CD1c-positive myeloid dendritic cell (primary cell): Measurements from ENCODE around the gene NCF2.
A peak's percentile ranks its signal among the peaks of the same experiment; 100 is the strongest.
"Not testable (repeated sequence)": the region's sequence is repeated elsewhere in the genome, so short reads cannot be mapped to it uniquely, and the experiment has no call there.

Experiments
- DNase-seq: peaks from one replicate; pipeline ENCODE4 v3.0.0-alpha.2; 2016; ENCODE audit errors: extremely low spot score

The NCF2 gene

DNA sequence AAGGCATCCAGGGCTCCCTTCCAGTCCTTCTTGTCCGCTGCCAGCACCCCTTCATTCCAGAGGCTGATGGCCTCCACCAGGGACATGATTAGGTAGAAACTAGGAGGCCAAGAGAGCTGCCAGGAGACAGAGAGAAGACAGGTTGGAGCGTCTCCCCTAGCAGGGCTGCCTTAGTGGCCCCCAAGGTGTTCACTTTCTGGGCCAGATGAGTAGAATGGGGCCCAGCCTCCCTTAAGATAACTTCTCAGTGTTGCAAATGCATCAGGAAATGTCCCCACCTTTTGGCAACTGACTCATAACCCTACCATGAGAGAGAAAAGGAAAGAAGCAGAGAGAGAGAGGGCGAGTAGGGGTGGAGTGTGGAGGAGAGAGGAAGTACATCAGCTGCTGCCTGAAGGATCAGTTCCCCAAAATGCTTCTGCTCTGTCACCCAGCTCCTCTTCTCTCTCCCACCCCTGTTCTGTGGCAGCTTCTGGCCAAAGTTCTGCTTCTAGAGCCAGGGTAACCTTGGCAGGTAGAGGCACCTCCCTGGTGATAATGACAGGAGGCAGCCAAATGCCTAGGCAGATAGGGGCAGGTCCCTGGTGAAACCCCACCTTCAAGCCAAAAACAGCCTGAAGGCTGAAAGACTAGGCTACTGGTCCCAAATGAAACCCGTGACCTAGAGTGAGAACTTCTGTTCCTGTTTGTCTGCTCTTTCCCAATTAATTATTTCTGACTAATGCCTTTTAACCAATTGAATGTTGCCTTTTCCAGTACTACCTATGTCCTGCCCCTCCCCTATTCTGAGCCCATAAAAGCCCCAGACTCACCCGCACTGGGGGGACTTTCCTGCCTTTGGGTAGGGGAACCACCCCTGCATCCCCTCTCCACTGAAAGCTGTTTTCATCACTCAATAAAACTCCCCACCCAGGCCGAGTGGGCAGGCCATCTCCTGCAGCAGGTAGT, at the start of gene NCF2:
Gene NCF2, minus strand, starts transcription at position 216 of the 948 bp plus-strand sequence. Its CDS starts 130 bp downstream, at position 86.
- peak; percentile 93 for DNase-seq

- peak; percentile 44 for DNase-seq
These were observed 48.6 kb upstream of the NCF2 start for GRCh38 chr1:183638649-183639387.

DNA sequence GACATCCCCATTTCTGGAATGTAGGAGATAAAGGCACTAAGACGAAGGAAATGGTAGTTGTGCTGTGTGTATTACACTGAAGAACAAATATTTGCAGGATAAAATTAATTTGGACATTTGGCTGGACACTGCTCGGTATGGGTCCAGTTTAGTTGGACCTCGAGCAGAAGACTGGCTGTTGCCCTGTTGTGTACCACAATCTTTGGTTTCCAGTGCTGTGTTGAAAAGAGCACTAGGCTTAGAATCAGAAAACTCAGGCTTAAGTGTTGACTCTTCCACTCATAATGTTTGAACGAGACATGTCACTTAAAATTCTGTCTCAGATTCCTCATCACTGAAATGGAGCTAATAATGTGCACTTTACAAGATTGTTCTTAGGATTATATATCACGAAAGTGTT, 46.5 kb upstream of the NCF2 start:
- no peak for DNase-seq

- DNase-seq, result peak; percentile 71
These were observed 46.0 kb upstream of the NCF2 start for GRCh38 chr1:183636334-183636682.

DNA sequence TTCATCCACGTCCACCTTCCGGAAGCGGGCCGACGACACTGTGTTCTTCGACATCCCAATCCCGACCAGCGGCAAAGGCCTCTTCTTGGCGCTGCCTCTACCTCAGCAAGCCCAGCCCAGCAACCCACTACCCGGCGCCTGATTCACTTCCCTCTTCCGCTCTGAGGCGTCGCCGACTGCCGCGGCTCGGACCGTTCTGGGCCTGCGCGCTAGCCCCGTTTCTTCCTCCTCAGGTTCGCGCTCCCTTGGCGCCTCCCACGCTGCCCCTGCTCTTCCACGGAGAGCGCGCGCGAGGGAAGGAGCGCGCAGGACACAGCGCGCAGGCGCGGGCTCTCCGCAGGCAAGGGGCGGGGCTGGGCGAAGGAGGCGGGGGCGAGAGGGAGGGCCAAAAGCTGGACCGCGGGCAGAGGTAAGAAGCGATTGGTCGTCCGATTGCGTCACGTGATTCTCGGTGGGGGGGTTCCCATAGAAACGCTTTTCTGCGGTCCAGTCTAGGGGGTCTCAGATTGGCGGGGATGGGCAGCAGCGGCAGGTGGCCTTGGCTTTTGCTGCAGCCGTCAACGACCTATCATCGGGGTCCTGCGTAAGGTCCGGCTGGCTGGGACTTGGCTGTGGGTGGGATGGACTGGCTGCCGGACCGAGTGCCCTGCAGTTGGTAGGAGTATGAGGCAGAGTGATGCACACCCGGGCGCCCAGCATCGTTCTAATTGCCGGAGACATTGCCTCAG, 45.5 kb upstream of the NCF2 start, which contains the start of gene ARPC5:
Gene ARPC5, minus strand, starts transcription at position 178 of the 728 bp plus-strand sequence. Its CDS starts 124 bp downstream, at position 54.
- peak; percentile 100 for DNase-seq

- DNase-seq, result peak; percentile 50
These were observed 44.9 kb upstream of the NCF2 start for GRCh38 chr1:183635099-183635605.

- peak; percentile 67 for DNase-seq
These were observed 44.3 kb upstream of the NCF2 start for GRCh38 chr1:183634429-183635065.

DNA sequence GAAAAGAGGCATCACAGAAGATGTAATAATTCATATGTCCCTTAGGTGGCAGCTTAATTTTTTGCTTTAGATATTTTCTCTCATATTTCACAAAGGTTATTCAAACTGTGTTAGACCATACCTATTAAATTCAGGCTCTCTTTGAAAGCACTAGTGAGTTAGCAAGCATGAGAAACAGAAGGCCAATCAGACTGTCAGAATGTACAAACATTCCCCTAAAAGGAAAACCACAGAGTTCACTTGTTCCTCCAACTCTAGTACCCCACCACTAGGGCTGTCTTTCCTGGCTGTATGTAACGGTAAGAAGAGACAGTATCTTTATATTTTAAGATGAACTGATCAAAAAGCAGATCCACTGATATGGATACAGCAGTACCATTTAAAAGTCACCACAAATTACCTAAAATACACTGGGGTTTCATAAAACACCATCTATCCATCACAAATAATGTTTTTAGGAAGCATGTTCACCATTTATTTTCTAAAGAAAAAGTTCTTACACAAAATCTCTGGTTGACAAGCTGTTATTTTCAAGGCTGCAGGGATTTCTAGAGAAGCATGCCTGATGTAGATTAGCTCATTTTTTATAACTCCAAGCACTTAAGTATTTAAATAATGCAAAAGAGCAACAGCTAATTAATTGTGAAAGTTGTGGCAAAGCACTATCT, 43.6 kb upstream of the NCF2 start:
- DNase-seq, result peak; percentile 67

GRCh38 chr1:183632964-183633363, 42.7 kb upstream of the NCF2 start:
- no peak for DNase-seq

- DNase-seq, result no peak
These were observed 41.9 kb upstream of the NCF2 start for GRCh38 chr1:183632114-183632513.

GRCh38 chr1:183630748-183631147, 40.5 kb upstream of the NCF2 start:
- no peak for DNase-seq

DNA sequence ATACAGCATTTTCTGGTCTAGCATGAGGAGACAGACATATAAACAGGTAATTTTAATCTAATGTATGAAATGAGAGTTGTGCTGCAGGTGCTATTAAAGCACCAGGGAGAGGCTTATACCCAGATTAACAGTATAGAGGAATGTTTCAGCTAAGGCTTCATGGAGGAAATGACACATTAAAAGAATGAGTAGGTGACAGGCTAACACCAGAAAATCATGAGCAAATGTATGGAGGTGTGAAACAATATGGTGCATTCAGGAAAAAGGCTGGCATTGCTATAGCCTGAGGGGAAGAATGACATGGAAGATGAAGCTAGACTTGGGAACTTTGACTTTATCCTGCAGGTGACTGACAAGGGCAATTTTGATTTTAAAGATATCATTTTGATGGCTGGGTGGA, 38.3 kb upstream of the NCF2 start:
- no peak for DNase-seq

GRCh38 chr1:183626236-183626635, 36.0 kb upstream of the NCF2 start:
- DNase-seq, result peak; percentile 53

GRCh38 chr1:183622884-183623785, 32.9 kb upstream of the NCF2 start:
- DNase-seq, result peak; percentile 65

DNA sequence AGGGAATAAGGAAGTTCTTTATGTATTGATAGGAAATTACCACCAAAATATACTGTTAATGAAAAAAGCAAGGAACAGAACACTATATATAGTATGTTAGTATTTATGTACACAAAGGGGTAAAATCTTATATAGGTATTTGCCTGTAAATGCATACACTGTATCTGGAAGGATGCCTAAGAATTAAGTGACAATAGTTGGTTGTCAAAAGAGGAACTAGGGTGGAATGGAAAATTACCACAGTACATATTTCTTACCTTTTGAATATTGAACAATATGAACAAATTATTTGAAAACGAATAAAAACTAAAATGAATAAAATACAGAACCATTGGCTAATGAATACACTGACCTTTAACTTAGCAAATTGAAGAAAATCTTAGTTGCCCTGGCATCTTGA, 31.8 kb upstream of the NCF2 start:
- peak; percentile 28 for DNase-seq

DNA sequence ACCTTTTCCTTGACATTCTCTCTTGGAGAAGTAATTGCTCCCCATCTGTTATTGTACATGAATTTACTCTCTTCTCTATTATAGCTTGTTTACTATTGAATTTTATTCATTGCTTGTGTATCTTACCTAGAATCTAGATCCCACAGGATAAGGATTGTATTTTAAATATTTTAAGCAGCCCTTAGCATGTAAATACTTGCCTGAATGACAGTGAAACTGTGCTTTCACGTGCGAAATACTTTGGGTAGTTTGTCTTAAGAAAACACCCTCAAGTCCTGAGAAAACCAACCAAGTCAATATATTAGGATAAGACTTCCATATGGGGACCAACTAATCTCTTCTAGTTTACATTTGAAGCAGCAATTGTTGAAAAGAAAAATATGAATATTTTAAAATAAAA, 30.1 kb upstream of the NCF2 start:
- DNase-seq, result no peak

GRCh38 chr1:183619781-183620180, 29.5 kb upstream of the NCF2 start:
- DNase-seq, result no peak

DNA sequence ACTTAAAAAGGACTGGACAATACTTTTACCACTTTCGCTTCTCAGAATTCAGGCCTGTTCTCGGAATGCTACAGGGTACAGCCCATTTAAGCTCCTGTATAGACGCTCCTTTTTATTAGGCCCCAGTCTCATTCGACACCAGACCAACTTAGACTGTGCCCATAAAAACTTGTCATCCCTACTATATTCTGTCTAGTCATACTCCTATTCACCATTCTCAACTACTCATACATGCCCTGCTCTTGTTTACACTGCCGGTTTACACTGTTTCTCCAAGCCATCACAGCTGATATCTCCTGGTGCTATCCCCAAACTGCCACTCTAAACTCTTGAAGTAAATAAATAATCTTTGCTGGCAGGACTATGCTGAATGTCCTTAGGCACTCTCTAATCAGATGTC, 27.9 kb upstream of the NCF2 start:
- not testable (repeated sequence) for DNase-seq

DNA sequence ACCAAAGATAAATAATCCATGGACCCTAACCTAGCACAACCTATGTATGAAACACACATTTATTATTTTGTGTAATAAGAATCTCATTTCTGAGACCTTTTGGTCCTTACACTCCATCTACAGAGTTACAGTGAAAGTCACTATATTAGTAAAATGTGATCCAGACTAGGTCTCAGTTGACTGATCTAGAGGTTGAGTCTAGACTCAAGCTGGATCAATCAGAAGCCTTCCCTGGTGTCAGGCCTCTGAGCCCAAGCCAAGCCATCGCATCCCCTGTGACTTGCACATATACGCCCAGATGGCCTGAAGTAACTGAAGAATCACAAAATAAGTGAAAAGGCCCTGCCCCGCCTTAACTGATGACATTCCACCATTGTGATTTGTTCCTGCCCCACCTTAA, 22.7 kb upstream of the NCF2 start:
- not testable (repeated sequence) for DNase-seq

- DNase-seq, result no peak
These were observed 22.1 kb upstream of the NCF2 start for GRCh38 chr1:183612407-183612806.
